Lower lobe of right lung (tissue), 2 donors: ENCODE measurements around the gene CTNS. TPM values are rescaled to one million over a fixed set of nuclear protein-coding genes. Genes with fewer than 3 reads are reported as not detected.
A peak's percentile ranks its signal among the peaks of the same experiment; 100 is the strongest.

Source experiments
- ATAC-seq, 2 donors: fragments of 200-7000 bp; cut with Tn5 transposase; one replicate each; pipeline ENCODE4 v1.9.1; 2020 to 2022; ENCODE audit warnings: mild to moderate bottlenecking in 2 of 2, moderate library complexity in 2 of 2
- DNase-seq: peaks from one replicate; pipeline ENCODE4 v3.0.0-alpha.2; 2020
- H3K27ac ChIP-seq: fragments of 200-600 bp; one replicate; pipeline ENCODE4 v1.8.0; 2022
- H3K27me3 ChIP-seq: fragments of 200-600 bp; one replicate; pipeline ENCODE4 v1.8.0; 2022; ENCODE audit warnings: low read depth
- H3K36me3 ChIP-seq: fragments of 200-600 bp; one replicate; pipeline ENCODE4 v1.8.0; 2022; ENCODE audit warnings: mild to moderate bottlenecking
- H3K4me1 ChIP-seq: fragments of 200-600 bp; one replicate; pipeline ENCODE4 v1.8.0; 2022
- H3K4me3 ChIP-seq: fragments of 200-600 bp; one replicate; pipeline ENCODE4 v1.8.0; 2022; ENCODE audit warnings: mild to moderate bottlenecking
- H3K9me3 ChIP-seq: fragments of 200-600 bp; one replicate; pipeline ENCODE4 v1.8.0; 2022
- intact Hi-C: fragments of 100-400 bp; cut with DNase I; formaldehyde crosslinking; loops from one replicate; pipeline ENCODE4 v1.11.0; 2022
- total RNA-seq: library from RNA; stranded (reverse); fragmentation: NEBNext Ultra II Directional; extraction: Animal tissue kit (Norgen Biotek cat#: 25700); gene quantifications from one replicate; pipeline ENCODE4 v1.2.1, GENCODE V29; 2021
- TF ChIP-seq, protein P1 (sequence below): fragments of 200-600 bp; IDR thresholded peaks from one replicate; pipeline ENCODE4 v1.8.0; 2022; ENCODE audit warnings: antibody characterized with exemption, mild to moderate bottlenecking
- donor health status: DM: no; HTN: yes; CAD: no; lungs with severe emphysema.

Gene CTNS
- total RNA-seq, 1 donor from 2014 or later, result 21.1 TPM

GRCh38 chr17:3636908-3637373 lies 381 bp downstream of the CTNS start:
- ATAC-seq, result peak; percentile 9 to 22
- Histone ChIP-seq H3K9me3 (no peaks in the 10 kb centered on the region), H3K4me3 (peak overlapping the region; percentile 99), H3K4me1 (peaks cover 38% of the 10 kb centered on the region), H3K27ac (peak overlapping the region; percentile 99), H3K36me3 (peaks cover 8% of the 10 kb centered on the region), H3K27me3 (no peaks in the 10 kb centered on the region)
- no peak for DNase-seq
- intact Hi-C loops, result no loop called here
- TF ChIP-seq, protein P1, sequence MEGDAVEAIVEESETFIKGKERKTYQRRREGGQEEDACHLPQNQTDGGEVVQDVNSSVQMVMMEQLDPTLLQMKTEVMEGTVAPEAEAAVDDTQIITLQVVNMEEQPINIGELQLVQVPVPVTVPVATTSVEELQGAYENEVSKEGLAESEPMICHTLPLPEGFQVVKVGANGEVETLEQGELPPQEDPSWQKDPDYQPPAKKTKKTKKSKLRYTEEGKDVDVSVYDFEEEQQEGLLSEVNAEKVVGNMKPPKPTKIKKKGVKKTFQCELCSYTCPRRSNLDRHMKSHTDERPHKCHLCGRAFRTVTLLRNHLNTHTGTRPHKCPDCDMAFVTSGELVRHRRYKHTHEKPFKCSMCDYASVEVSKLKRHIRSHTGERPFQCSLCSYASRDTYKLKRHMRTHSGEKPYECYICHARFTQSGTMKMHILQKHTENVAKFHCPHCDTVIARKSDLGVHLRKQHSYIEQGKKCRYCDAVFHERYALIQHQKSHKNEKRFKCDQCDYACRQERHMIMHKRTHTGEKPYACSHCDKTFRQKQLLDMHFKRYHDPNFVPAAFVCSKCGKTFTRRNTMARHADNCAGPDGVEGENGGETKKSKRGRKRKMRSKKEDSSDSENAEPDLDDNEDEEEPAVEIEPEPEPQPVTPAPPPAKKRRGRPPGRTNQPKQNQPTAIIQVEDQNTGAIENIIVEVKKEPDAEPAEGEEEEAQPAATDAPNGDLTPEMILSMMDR, result no peak

DNA sequence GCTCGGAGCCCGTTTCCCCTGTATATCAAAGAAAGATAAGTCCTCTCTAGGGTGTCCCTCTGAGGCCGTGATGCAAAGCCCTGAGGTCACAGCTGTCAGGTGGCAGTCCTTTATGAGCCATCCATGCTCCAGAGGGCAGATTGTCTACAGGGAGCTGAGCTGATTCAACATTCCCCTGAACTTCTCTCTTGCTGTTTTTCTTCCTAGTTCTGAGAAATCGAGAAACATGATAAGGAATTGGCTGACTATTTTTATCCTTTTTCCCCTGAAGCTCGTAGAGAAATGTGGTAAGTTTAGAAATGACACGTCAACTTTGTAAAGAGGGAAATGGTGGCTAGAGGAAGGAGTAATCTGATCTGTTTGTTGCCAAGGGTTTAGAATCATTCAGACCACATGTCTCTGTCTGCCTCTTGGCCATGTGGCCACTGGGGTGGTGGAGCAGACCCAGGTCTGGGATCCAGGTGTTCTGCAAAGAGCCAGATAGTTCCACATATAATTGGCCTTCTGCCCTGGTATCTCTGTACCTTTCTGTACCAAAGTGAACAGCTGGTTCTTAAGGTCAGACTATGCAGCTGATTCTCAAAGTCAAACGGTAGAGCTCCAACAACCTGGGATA lies 3.5 kb downstream of the CTNS start:
- ATAC-seq, result no peak

GRCh38 chr17:3641014-3641413 lies 4.5 kb downstream of the CTNS start:
- intact Hi-C loops, result no loop called here
- peaks cover 31% of the 10 kb centered on the region for H3K36me3 ChIP-seq
- no peak for ATAC-seq
- no peak for DNase-seq
- no peaks in the 10 kb centered on the region for H3K9me3 ChIP-seq
- H3K4me1 ChIP-seq, result peaks cover 24% of the 10 kb centered on the region
- no peak overlapping the region for H3K4me3 ChIP-seq
- no peaks in the 10 kb centered on the region for H3K27me3 ChIP-seq
- no peak overlapping the region for H3K27ac ChIP-seq
- TF ChIP-seq, protein P1, result no peak

More for the DNA sequence above, 3.5 kb downstream of the CTNS start:
- H3K27ac ChIP-seq, result peak overlapping the region; percentile 18
- DNase-seq, result no peak
- H3K27me3 ChIP-seq, result no peaks in the 10 kb centered on the region
- no peaks in the 10 kb centered on the region for H3K9me3 ChIP-seq
- no peak overlapping the region for H3K4me3 ChIP-seq
- TF ChIP-seq, protein P1, result no peak
- peaks cover 29% of the 10 kb centered on the region for H3K4me1 ChIP-seq
- H3K36me3 ChIP-seq, result peaks cover 27% of the 10 kb centered on the region
- intact Hi-C loops, result no loop called here

GRCh38 chr17:3641717-3642486 lies 5.3 kb downstream of the CTNS start:
- peaks cover 35% of the 10 kb centered on the region for H3K36me3 ChIP-seq
- ATAC-seq (peak in 1 of 2 donors; percentile 58), DNase-seq (no peak)
- TF ChIP-seq, protein P1, result no peak
- no peaks in the 10 kb centered on the region for H3K27me3 ChIP-seq
- H3K27ac ChIP-seq, result no peak overlapping the region
- H3K9me3 ChIP-seq, result no peaks in the 10 kb centered on the region
- intact Hi-C loops, result no loop called here
- H3K4me3 ChIP-seq, result no peak overlapping the region
- H3K4me1 ChIP-seq, result peaks cover 24% of the 10 kb centered on the region

DNA sequence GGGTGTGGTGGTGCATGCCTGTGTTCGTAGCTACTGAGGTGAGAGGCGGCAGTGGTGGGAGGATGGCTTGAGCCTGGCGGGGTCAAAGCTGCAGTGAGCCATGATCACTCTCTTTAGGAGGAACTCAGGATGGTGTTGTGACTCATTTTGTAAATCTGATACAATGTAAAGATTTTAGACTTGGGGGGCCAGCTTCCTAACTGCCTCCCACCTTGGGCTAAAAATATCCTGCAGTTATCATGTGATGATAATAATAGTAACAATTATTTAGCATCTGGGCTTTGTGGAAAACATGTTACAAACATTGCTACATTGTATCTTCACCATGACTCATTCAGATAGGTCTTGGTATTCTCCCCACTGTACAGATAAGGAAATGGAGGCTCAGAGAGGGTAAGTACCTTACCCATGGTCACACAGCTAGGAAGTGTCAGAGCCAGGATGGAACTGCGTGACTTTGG lies 7.4 kb downstream of the CTNS start:
- Histone ChIP-seq H3K4me1 (peaks cover 12% of the 10 kb centered on the region), H3K36me3 (peaks cover 56% of the 10 kb centered on the region), H3K27me3 (no peaks in the 10 kb centered on the region), H3K4me3 (no peak overlapping the region), H3K9me3 (no peaks in the 10 kb centered on the region), H3K27ac (no peak overlapping the region)
- intact Hi-C loops, result no loop called here
- no peak for DNase-seq
- TF ChIP-seq, protein P1, result no peak
- ATAC-seq, result no peak
